ENCODE results near the gene DOCK9.
"Not testable (repeated sequence)": the region's sequence is repeated elsewhere in the genome, so short reads cannot be mapped to it uniquely, and the experiment has no call there.

Gene DOCK9

GRCh38 chr13:98813993-98814392 lies 163.9 kb downstream of the DOCK9 start:
- Histone ChIP-seq H2BK120ac (ENCODE audit: insufficient read depth, low read length, poor library complexity) (no peak overlapping the region), H3K36me3 (ENCODE audit: control insufficient read depth in 1 of 2, insufficient read depth in 2 of 2, low read length in 2 of 2) (peaks cover 14 to 19% of the 10 kb centered on the region in 2 experiments), H4K91ac (ENCODE audit: low read depth, low read length) (no peak overlapping the region), H3K79me1 (ENCODE audit: low read length) (no peaks in the 10 kb centered on the region), H3K4me1 (ENCODE audit: control insufficient read depth in 1 of 2, insufficient read depth in 2 of 2, low read length in 2 of 2) (no peaks in the 10 kb centered on the region), H3K27ac (ENCODE audit: low read depth, low read length) (no peak overlapping the region), H3K4me3 (ENCODE audit: low read depth, low read length) (no peak overlapping the region), H2AK5ac (ENCODE audit: low read length) (no peak overlapping the region), H3K9ac (ENCODE audit: low read length) (no peak overlapping the region), H3K4me2 (ENCODE audit: low read length) (no peak overlapping the region), H3K4ac (ENCODE audit: low read depth, low read length) (no peak overlapping the region), H3K23ac (ENCODE audit: low read length) (no peak overlapping the region), H3K79me2 (ENCODE audit: control insufficient read depth, insufficient read depth, low read length, poor library complexity) (no peaks in the 10 kb centered on the region), H3K9me3 (ENCODE audit: insufficient read depth, low read depth, low read length) (no peaks in the 10 kb centered on the region), H2BK5ac (ENCODE audit: low read depth, low read length, poor library complexity) (no peak overlapping the region), H3K27me3 (ENCODE audit: insufficient read depth, low read length) (no peaks in the 10 kb centered on the region), H2AFZ (ENCODE audit: insufficient read depth, low read length, poor library complexity) (no peak overlapping the region), H4K12ac (ENCODE audit: low read depth, low read length) (no peak overlapping the region), H3K14ac (ENCODE audit: low read length) (no peak overlapping the region), H4K8ac (ENCODE audit: low read depth, low read length) (no peak overlapping the region), H2BK12ac (ENCODE audit: low read length) (no peak overlapping the region), H3K18ac (ENCODE audit: low read length) (no peak overlapping the region)
- WGBS (ENCODE audit: extremely low coverage, insufficient coverage, insufficient read length): no CpG with 5 or more reads among the region's 3 CpGs
- DNase-seq: no peak

- not testable (repeated sequence) for H3K4me2 ChIP-seq (ENCODE audit: low read length); H3K79me2 ChIP-seq (ENCODE audit: control insufficient read depth, insufficient read depth, low read length, poor library complexity); H2BK120ac ChIP-seq (ENCODE audit: insufficient read depth, low read length, poor library complexity); H4K91ac ChIP-seq (ENCODE audit: low read depth, low read length); H3K4ac ChIP-seq (ENCODE audit: low read depth, low read length); H3K9ac ChIP-seq (ENCODE audit: low read length); H3K23ac ChIP-seq (ENCODE audit: low read length); DNase-seq; H2BK5ac ChIP-seq (ENCODE audit: low read depth, low read length, poor library complexity); H4K8ac ChIP-seq (ENCODE audit: low read depth, low read length); H3K4me1 ChIP-seq (ENCODE audit: control insufficient read depth in 1 of 2, insufficient read depth in 2 of 2, low read length in 2 of 2); H3K14ac ChIP-seq (ENCODE audit: low read length); H3K27ac ChIP-seq (ENCODE audit: low read depth, low read length); H2AK5ac ChIP-seq (ENCODE audit: low read length); H3K27me3 ChIP-seq (ENCODE audit: insufficient read depth, low read length); H4K12ac ChIP-seq (ENCODE audit: low read depth, low read length); H3K79me1 ChIP-seq (ENCODE audit: low read length); H3K4me3 ChIP-seq (ENCODE audit: low read depth, low read length); H3K9me3 ChIP-seq (ENCODE audit: insufficient read depth, low read depth, low read length); H3K18ac ChIP-seq (ENCODE audit: low read length); H2BK12ac ChIP-seq (ENCODE audit: low read length); H2AFZ ChIP-seq (ENCODE audit: insufficient read depth, low read length, poor library complexity)
- WGBS (ENCODE audit: extremely low coverage, insufficient coverage, insufficient read length): no CpG with 5 or more reads among the region's 5 CpGs
- H3K36me3 ChIP-seq (ENCODE audit: control insufficient read depth in 1 of 2, insufficient read depth in 2 of 2, low read length in 2 of 2): peaks cover 14 to 19% of the 10 kb centered on the region in 2 experiments
Measured at GRCh38 chr13:98812186-98812790, 165.6 kb downstream of the DOCK9 start.

- DNase-seq: no peak
- no peak overlapping the region for H4K12ac ChIP-seq (ENCODE audit: low read depth, low read length)
- no peak overlapping the region for H3K27ac ChIP-seq (ENCODE audit: low read depth, low read length)
- H3K4me1 ChIP-seq (ENCODE audit: control insufficient read depth in 1 of 2, insufficient read depth in 2 of 2, low read length in 2 of 2): no peaks in the 10 kb centered on the region
- no peak overlapping the region for H3K18ac ChIP-seq (ENCODE audit: low read length)
- no peak overlapping the region for H2BK120ac ChIP-seq (ENCODE audit: insufficient read depth, low read length, poor library complexity)
- peaks cover 15 to 17% of the 10 kb centered on the region in 2 experiments for H3K36me3 ChIP-seq (ENCODE audit: control insufficient read depth in 1 of 2, insufficient read depth in 2 of 2, low read length in 2 of 2)
- no peak overlapping the region for H3K4me3 ChIP-seq (ENCODE audit: low read depth, low read length)
- H4K91ac ChIP-seq (ENCODE audit: low read depth, low read length): no peak overlapping the region
- H3K9ac ChIP-seq (ENCODE audit: low read length): no peak overlapping the region
- no peak overlapping the region for H2AK5ac ChIP-seq (ENCODE audit: low read length)
- no peak overlapping the region for H3K4me2 ChIP-seq (ENCODE audit: low read length)
- H3K9me3 ChIP-seq (ENCODE audit: insufficient read depth, low read depth, low read length): peaks cover 1% of the 10 kb centered on the region
- H2BK12ac ChIP-seq (ENCODE audit: low read length): no peak overlapping the region
- no peak overlapping the region for H3K4ac ChIP-seq (ENCODE audit: low read depth, low read length)
- WGBS (ENCODE audit: extremely low coverage, insufficient coverage, insufficient read length): no CpG with 5 or more reads among the region's 1 CpG
- H3K23ac ChIP-seq (ENCODE audit: low read length): no peak overlapping the region
- no peaks in the 10 kb centered on the region for H3K79me2 ChIP-seq (ENCODE audit: control insufficient read depth, insufficient read depth, low read length, poor library complexity)
- no peak overlapping the region for H4K8ac ChIP-seq (ENCODE audit: low read depth, low read length)
- H3K27me3 ChIP-seq (ENCODE audit: insufficient read depth, low read length): no peaks in the 10 kb centered on the region
- no peak overlapping the region for H2BK5ac ChIP-seq (ENCODE audit: low read depth, low read length, poor library complexity)
- no peak overlapping the region for H2AFZ ChIP-seq (ENCODE audit: insufficient read depth, low read length, poor library complexity)
- H3K14ac ChIP-seq (ENCODE audit: low read length): no peak overlapping the region
- H3K79me1 ChIP-seq (ENCODE audit: low read length): no peaks in the 10 kb centered on the region
Measured at GRCh38 chr13:98810746-98811145, 167.1 kb downstream of the DOCK9 start.

- Histone ChIP-seq H3K4me3 (ENCODE audit: low read depth, low read length) (no peak overlapping the region), H3K27me3 (ENCODE audit: insufficient read depth, low read length) (no peaks in the 10 kb centered on the region), H3K4ac (ENCODE audit: low read depth, low read length) (no peak overlapping the region), H3K79me2 (ENCODE audit: control insufficient read depth, insufficient read depth, low read length, poor library complexity) (no peaks in the 10 kb centered on the region), H2AK5ac (ENCODE audit: low read length) (no peak overlapping the region), H2AFZ (ENCODE audit: insufficient read depth, low read length, poor library complexity) (no peak overlapping the region), H3K9ac (ENCODE audit: low read length) (no peak overlapping the region), H3K14ac (ENCODE audit: low read length) (no peak overlapping the region), H2BK12ac (ENCODE audit: low read length) (no peak overlapping the region), H3K9me3 (ENCODE audit: insufficient read depth, low read depth, low read length) (peaks cover 1% of the 10 kb centered on the region), H4K8ac (ENCODE audit: low read depth, low read length) (no peak overlapping the region), H2BK5ac (ENCODE audit: low read depth, low read length, poor library complexity) (no peak overlapping the region), H4K91ac (ENCODE audit: low read depth, low read length) (no peak overlapping the region), H3K4me2 (ENCODE audit: low read length) (no peak overlapping the region), H3K36me3 (ENCODE audit: control insufficient read depth in 1 of 2, insufficient read depth in 2 of 2, low read length in 2 of 2) (peaks cover 18 to 21% of the 10 kb centered on the region in 2 experiments), H3K23ac (ENCODE audit: low read length) (no peak overlapping the region), H3K79me1 (ENCODE audit: low read length) (no peaks in the 10 kb centered on the region), H2BK120ac (ENCODE audit: insufficient read depth, low read length, poor library complexity) (no peak overlapping the region), H4K12ac (ENCODE audit: low read depth, low read length) (no peak overlapping the region), H3K4me1 (ENCODE audit: control insufficient read depth in 1 of 2, insufficient read depth in 2 of 2, low read length in 2 of 2) (peaks cover 0 to 3% of the 10 kb centered on the region in 2 experiments), H3K27ac (ENCODE audit: low read depth, low read length) (no peak overlapping the region), H3K18ac (ENCODE audit: low read length) (no peak overlapping the region)
- WGBS (ENCODE audit: extremely low coverage, insufficient coverage, insufficient read length): no CpG with 5 or more reads among the region's 11 CpGs
- DNase-seq: no peak
Measured at GRCh38 chr13:98809345-98809777, 168.5 kb downstream of the DOCK9 start.

Measured in trophoblast cell (in vitro differentiated cells and primary cell).